ENCODE measurements around the gene TBL1XR1. TPM values are rescaled to one million over a fixed set of nuclear protein-coding genes. Genes with fewer than 3 reads are reported as not detected.
A peak's percentile ranks its signal among the peaks of the same experiment; 100 is the strongest.
"Not testable (repeated sequence)": the region's sequence is repeated elsewhere in the genome, so short reads cannot be mapped to it uniquely, and the experiment has no call there.

The TBL1XR1 gene
- total and polyA plus RNA-seq, 2 experiments from 2014 or later: 30.2 to 165 TPM

GRCh38 chr3:177195242-177195991 is 1.9 kb downstream of the TBL1XR1 start:
- Histone ChIP-seq H3K27me3 (no peaks in the 10 kb centered on the region), H3K9me3 (ENCODE audit: low read depth) (no peaks in the 10 kb centered on the region), H3K4me3 (peak overlapping the region; percentile 100), H3K4me2 (peak overlapping the region; percentile 79), H3K36me3 (replicated peaks; ENCODE audit: insufficient read depth, low read depth) (no peaks in the 10 kb centered on the region), H2AFZ (no peak overlapping the region), H3K9me2 (replicated peaks; ENCODE audit: insufficient read depth) (no peaks in the 10 kb centered on the region), H3K27ac (peak overlapping the region; percentile 100), H3K79me2 (peaks cover 66% of the 10 kb centered on the region), H3K4me1 (ENCODE audit: insufficient read depth) (peaks cover 16% of the 10 kb centered on the region), H4K20me1 (ENCODE audit: insufficient read depth, poor library complexity, severe bottlenecking) (peaks cover 44% of the 10 kb centered on the region)
- TF ChIP-seq CTCF (IDR thresholded peaks at IDR 0.05; ENCODE audit: poor library complexity) (no peak), EZH2 (IDR thresholded peaks at IDR 0.05; ENCODE audit: borderline replicate concordance) (no peak), EZH2phosphoT487 (IDR thresholded peaks at IDR 0.05; ENCODE audit: low read depth, severe bottlenecking, unreplicated experiment) (no peak)
- DNase-seq (ENCODE audit: low spot score): peak; percentile 55
- WGBS (ENCODE audit: low lambda C conversion rate, missing lambda C conversion rate): 2% methylated on average over 8 of the region's 8 CpGs

GRCh38 chr3:177194299-177194698 is 3.0 kb downstream of the TBL1XR1 start:
- H3K27me3 ChIP-seq: no peaks in the 10 kb centered on the region
- 24% methylated on average over 1 of the region's 1 CpG for WGBS (ENCODE audit: low lambda C conversion rate, missing lambda C conversion rate)
- H3K9me2 ChIP-seq (replicated peaks; ENCODE audit: insufficient read depth): no peaks in the 10 kb centered on the region
- no peaks in the 10 kb centered on the region for H3K36me3 ChIP-seq (replicated peaks; ENCODE audit: insufficient read depth, low read depth)
- peak overlapping the region; percentile 100 for H3K4me3 ChIP-seq
- no peaks in the 10 kb centered on the region for H3K9me3 ChIP-seq (ENCODE audit: low read depth)
- H3K79me2 ChIP-seq: peaks cover 76% of the 10 kb centered on the region
- peaks cover 56% of the 10 kb centered on the region for H4K20me1 ChIP-seq (ENCODE audit: insufficient read depth, poor library complexity, severe bottlenecking)
- no peak overlapping the region for H2AFZ ChIP-seq
- H3K4me1 ChIP-seq (ENCODE audit: insufficient read depth): peaks cover 16% of the 10 kb centered on the region
- no peak for TF ChIP-seq EZH2 (IDR thresholded peaks at IDR 0.05; ENCODE audit: borderline replicate concordance)
- no peak for TF ChIP-seq CTCF (IDR thresholded peaks at IDR 0.05; ENCODE audit: poor library complexity)
- TF ChIP-seq EZH2phosphoT487 (IDR thresholded peaks at IDR 0.05; ENCODE audit: low read depth, severe bottlenecking, unreplicated experiment): no peak
- H3K27ac ChIP-seq: peak overlapping the region; percentile 100
- DNase-seq (ENCODE audit: low spot score): no peak
- H3K4me2 ChIP-seq: peak overlapping the region; percentile 79

- Histone ChIP-seq H3K36me3 (replicated peaks; ENCODE audit: insufficient read depth, low read depth) (no peaks in the 10 kb centered on the region), H3K9me2 (replicated peaks; ENCODE audit: insufficient read depth) (no peaks in the 10 kb centered on the region), H4K20me1 (ENCODE audit: insufficient read depth, poor library complexity, severe bottlenecking) (peaks cover 61% of the 10 kb centered on the region), H3K27me3 (no peaks in the 10 kb centered on the region), H3K27ac (peak overlapping the region; percentile 100), H3K9me3 (ENCODE audit: low read depth) (no peaks in the 10 kb centered on the region), H2AFZ (no peak overlapping the region), H3K79me2 (peaks cover 81% of the 10 kb centered on the region), H3K4me1 (ENCODE audit: insufficient read depth) (peaks cover 13% of the 10 kb centered on the region), H3K4me2 (peak overlapping the region; percentile 79), H3K4me3 (peak overlapping the region; percentile 100)
- no peak for DNase-seq (ENCODE audit: low spot score)
- TF ChIP-seq CTCF (IDR thresholded peaks at IDR 0.05; ENCODE audit: poor library complexity) (no peak), EZH2 (IDR thresholded peaks at IDR 0.05; ENCODE audit: borderline replicate concordance) (no peak), EZH2phosphoT487 (IDR thresholded peaks at IDR 0.05; ENCODE audit: low read depth, severe bottlenecking, unreplicated experiment) (no peak)
- WGBS (ENCODE audit: low lambda C conversion rate, missing lambda C conversion rate): 49% methylated on average over 9 of the region's 9 CpGs
Observed at GRCh38 chr3:177193688-177194268, 3.5 kb downstream of the TBL1XR1 start.

- Histone ChIP-seq H3K27ac (peak overlapping the region; percentile 100), H3K4me2 (peak overlapping the region; percentile 79), H4K20me1 (ENCODE audit: insufficient read depth, poor library complexity, severe bottlenecking) (peaks cover 66% of the 10 kb centered on the region), H3K79me2 (peaks cover 86% of the 10 kb centered on the region)
- not testable (repeated sequence) for H3K36me3 ChIP-seq (replicated peaks; ENCODE audit: insufficient read depth, low read depth); H3K9me3 ChIP-seq (ENCODE audit: low read depth); DNase-seq (ENCODE audit: low spot score); H3K9me2 ChIP-seq (replicated peaks; ENCODE audit: insufficient read depth); H3K4me3 ChIP-seq; H2AFZ ChIP-seq; H3K27me3 ChIP-seq; H3K4me1 ChIP-seq (ENCODE audit: insufficient read depth)
- WGBS (ENCODE audit: low lambda C conversion rate, missing lambda C conversion rate): 97% methylated on average over 12 of the region's 12 CpGs
Observed at GRCh38 chr3:177193275-177193674, 4.0 kb downstream of the TBL1XR1 start.
